DOHH2 (cell line): ENCODE results near the gene RNF213.

Experiments used
- EZH2phosphoT487 ChIP-seq: fragments of 200-600 bp; sonication (generic); IDR thresholded peaks from 2 replicates; pipeline ENCODE4 v1.6.1; 2017; ENCODE audit warnings: borderline replicate concordance, mild to moderate bottlenecking, antibody characterized with exemption, low read length, moderate library complexity, mixed read lengths
- TF ChIP-seq, protein P1 (sequence below): fragments of 200-600 bp; sonication (generic); IDR thresholded peaks from one replicate; pipeline ENCODE4 v1.5.1; 2014; ENCODE audit warnings: antibody characterized with exemption, mild to moderate bottlenecking, low read depth, low read length; ENCODE audit not compliant: poor library complexity, severe bottlenecking

DNA sequence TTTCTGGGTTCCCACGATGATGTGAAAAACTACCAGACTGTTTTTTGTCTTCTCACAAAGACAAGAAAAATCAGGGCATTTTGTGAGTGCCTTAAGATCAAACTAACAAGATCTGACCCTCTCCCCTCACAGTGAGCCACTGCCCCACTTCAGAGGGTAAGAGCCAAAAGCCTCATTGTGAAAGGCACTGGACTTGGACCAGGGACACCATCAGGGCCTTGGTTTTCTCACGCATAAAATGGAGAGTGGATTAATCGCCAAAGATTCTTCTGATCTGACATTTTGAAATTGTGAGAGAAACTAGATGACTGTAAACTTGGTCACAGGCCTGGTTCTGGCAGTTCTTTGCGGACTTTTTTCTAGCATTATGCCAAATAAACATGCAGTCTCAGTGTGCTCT, 133.3 kb downstream of the RNF213 start:
- TF ChIP-seq, protein P1, sequence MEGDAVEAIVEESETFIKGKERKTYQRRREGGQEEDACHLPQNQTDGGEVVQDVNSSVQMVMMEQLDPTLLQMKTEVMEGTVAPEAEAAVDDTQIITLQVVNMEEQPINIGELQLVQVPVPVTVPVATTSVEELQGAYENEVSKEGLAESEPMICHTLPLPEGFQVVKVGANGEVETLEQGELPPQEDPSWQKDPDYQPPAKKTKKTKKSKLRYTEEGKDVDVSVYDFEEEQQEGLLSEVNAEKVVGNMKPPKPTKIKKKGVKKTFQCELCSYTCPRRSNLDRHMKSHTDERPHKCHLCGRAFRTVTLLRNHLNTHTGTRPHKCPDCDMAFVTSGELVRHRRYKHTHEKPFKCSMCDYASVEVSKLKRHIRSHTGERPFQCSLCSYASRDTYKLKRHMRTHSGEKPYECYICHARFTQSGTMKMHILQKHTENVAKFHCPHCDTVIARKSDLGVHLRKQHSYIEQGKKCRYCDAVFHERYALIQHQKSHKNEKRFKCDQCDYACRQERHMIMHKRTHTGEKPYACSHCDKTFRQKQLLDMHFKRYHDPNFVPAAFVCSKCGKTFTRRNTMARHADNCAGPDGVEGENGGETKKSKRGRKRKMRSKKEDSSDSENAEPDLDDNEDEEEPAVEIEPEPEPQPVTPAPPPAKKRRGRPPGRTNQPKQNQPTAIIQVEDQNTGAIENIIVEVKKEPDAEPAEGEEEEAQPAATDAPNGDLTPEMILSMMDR = no peak
- no peak for TF ChIP-seq EZH2phosphoT487
